Limb (tissue), 2 donors: ENCODE data around the gene CBX4.

Experiments
- DNase-seq, 2 donors: peaks; one replicate each; pipeline ENCODE4 v3.0.0-alpha.2; 2016; ENCODE audit errors: extremely low spot score in 2 of 2

The CBX4 gene

DNA sequence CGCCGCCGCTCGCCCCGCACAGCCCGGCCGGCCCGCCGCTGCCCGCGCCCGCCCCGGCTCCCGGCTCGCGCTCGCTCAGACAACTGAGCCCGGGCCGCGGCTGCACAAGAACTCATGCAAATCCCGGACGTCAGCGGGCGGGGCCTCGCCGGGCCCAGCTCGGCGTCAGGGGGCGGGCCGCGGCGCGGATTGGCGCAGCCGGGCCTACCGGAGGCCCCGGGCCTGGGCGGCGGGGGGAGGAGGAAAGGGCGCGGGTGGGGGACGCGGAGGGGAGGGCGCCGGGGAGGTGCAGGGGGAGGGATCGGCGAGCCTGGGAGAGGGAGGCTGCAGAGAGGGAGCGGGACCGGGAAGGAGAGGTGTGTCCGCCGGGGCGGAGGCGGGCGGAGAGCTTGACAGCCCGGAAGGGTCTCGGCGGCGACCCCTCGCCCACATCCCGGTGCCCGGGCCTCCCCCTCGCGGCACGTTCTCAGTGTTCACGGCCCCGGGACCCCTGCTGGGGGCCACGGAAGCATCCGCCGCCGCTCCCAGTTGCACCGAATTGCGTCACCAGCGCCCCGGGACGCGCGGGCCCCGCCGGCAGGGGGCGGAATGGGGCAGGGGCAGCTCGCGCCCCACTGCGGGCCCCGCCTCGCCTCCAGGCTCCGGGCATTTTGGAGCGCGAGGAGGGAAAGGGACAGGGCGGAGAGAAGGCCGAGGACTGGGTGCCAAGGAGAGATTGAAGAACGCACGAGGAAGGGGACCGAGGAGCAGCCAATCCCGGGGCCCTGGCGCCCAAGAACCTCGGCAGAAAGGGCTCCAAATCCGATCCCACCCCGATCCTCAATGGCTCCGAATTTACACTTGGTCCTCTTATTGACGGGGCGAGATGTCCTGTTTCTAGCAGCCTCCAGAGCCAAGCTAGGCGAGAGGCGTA, at the start of gene CBX4:
Gene CBX4, minus strand, starts transcription at position 85 of the 913 bp plus-strand sequence. CDS start 189 bp downstream, outside the sequence.
- DNase-seq = peak; percentile 89 to 96

- no peak for DNase-seq
Observed at GRCh38 chr17:79888009-79888540, 48.8 kb upstream of the CBX4 start.

DNA sequence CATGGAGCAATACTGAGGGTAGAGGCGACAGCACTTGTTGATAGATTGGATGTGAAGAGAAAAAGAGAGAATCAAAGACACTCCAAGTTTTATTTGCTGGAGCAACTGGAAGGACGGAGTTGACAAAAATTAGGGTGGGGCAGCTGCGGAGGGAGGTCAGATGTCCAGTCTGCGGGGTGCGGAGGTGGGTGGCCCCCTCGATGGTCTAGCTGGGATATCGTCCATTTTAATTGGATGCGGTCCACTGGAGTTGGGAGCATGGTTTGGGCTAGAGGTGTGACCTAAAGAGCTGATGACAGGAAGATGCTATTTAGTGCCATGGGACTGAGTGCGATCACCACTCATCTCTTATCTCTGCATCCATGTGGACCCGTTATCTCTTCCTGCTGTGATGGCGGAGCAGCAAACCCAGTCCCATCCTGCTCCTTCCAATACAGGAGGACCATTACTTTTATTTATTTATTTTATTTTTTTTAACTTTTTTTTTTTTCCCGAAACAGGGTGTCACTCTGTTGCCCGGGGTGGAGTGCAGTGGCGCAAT, 48.3 kb upstream of the CBX4 start:
- DNase-seq = no peak

DNA sequence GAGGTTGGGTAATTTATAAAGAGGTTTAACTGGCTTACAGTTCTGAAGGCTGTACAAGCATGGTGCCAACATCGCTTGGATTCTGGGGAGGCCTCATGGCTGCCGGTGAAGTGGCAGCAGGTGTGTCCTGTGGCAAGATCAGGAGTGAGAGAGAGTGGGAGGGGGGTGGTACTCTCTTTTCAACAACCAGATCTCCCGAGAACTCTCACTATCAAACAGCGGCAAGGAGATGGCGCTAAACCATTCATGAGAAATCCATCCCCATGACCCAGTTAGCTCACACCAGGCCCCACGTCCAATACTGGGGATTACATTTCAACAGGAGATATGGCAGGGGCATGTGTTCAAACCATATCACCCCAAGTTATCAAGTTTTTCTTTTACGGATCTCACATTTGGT, 44.0 kb upstream of the CBX4 start:
- no peak for DNase-seq

DNA sequence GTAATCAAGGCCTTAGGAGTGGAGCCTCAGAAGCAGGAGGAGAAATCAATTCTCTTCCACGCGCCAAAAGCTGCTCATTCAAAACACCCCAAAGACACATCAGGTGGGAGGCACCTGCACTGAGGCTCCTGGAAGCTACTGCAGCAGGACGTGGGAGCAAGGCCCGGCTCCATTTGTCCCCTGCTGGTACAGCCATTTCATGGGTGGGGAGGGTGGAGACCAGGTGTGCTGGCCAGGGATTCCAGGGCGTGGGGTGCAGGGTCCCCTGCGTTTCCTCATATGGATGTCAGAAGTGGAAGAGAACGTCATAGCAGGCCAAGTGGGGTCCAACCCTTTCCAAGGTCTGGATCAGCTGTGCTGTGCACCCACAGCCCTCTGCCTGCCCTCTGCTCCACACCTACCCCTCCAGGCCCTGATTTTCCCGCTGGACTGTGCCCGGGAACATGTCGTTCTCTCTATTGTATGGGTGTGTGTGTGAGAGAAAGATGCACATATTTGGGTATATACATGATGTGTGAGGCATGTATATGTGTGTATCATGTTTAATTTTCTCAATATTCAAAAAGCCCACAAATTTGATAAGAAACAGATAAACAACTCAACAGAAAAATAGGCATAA, 39.2 kb upstream of the CBX4 start:
- DNase-seq = no peak

DNA sequence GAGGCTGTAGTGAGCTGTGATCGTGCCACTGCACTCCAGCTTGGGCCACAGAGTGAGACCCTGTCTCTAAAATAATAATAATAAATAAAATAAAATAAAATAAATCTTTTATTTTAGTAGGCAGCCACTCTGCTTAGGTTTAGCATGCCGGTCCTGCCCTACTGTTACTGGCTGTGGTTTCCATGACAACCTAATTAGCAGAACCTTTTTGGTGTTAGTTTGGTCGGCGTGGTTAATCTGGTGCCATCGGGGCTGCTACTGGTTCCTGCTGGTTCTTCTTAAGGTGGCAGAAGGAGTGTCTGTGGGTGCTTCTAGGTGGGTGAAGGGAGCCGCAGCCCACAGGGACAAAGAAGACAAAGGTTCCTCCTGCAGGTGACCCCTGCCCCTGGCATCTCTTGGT, 37.8 kb upstream of the CBX4 start:
- DNase-seq = no peak

- no peak for DNase-seq
Observed at GRCh38 chr17:79875511-79875910, 36.3 kb upstream of the CBX4 start.

- DNase-seq = no peak
Observed at GRCh38 chr17:79874329-79874981, 35.2 kb upstream of the CBX4 start.

DNA sequence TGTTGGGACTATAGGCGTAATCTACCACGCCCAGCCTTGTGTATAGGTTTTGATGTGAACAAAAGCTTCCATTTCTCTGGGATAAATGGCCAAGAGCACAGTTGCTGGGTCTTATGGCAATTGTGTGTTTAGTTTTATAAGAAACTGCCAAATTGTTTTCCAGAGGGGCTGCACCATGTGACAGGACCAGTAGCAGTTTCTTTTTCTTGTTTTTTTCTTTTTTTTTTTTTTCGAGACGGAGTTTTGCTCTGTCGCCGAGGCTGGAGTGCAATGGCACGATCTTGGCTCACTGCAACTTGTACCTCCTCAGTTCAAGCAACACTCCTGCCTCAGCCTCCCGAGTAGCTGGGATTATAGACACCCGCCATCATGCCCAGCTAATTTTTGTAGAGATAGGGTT, 34.3 kb upstream of the CBX4 start:
- DNase-seq = no peak

DNA sequence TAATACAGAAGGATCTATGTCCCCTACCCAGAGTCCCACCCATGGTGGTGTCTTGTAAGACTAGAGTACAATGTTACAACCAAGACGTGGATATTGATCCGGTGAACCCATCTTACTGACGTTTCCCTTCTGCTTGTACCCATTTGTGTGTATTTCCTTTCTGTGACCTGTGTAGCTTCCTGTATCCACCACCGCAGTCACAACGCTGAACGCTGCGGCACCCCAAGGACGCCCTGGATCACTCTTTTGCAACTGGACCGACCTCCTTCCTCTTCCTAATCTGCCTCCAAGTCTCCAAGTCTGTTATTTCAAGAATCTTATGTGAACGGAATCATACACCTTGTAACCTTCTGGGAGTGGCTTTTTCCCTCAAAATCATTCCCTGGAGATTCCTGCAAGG, 33.5 kb upstream of the CBX4 start:
- no peak for DNase-seq

- DNase-seq = no peak
Observed at GRCh38 chr17:79871131-79871530, 31.9 kb upstream of the CBX4 start.

- no peak for DNase-seq
Observed at GRCh38 chr17:79870540-79870939, 31.3 kb upstream of the CBX4 start.

DNA sequence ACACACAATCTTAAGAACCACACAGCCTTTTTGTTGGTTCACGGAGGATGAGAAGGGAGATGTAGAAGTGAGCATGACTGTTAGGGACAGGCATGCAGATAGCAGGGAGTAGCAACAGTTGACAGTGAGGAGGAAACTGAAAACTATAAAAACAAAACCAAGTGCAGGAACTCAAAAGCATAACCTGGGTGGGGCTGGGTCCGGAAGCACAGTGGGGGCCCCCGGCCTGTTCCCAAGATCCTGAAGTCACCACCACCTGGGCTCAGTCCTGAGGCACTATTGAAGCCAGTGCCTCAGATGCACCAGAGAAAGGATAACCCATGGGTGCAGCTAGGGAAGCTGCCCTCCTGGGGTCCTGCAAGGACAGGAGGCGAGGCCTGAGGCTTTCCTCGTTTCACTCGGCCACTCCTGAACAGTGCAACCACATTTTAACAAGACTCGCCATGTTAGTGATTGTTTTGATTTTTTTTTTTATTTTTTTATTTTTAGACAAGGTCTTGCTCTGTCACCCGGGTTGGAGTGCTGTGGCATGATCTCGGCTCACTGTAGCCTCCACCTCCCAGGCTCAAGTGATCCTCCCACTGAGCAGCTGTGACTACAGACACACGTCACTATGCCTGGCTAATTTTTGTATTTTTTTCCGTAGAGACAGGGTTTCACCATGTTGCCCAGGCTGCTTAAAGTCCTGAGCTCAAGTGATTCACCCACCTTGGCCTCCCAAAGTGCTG, 27.7 kb upstream of the CBX4 start:
- DNase-seq = no peak

DNA sequence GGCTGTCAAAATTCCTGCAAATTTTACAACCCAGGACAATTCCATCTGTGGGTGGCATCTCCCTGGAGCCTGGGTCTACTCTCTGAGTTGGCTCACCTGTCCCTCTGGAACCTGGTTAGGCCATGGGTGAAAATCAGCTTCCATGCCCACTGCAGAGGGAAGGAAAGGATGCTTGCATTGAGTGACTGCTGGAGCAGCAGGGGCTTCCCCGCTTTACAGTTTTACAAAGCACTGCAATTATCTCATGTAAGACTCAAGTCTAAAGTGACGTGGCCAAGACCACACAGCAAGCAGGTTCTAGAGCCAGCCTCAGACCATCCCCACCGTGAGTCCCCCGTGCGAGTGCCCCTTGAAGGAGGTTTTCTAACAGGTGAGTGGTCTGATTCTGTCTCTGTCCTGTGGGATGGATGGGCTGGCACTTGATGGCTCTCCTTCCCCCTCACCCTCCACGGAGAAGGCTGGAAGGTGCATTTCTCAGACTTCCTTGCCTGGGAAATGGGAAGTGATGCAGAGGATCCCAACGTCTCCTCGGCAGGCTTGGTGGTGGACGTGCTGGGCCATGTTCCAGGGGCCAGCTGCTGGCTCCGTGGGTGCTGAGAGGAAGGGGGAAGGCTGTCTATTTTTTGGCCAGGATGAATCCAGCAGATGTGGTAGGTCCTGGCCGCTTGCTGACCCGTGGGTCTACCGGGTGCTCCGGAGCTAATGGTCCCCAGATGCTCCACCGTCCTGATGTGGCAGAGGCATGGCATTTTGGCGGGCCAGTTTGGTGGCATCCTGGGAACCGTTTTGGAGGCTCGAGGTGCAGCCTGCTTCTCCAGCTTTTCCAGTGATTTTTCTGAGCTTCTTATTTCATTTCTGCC, 26.3 kb upstream of the CBX4 start:
- no peak for DNase-seq

DNA sequence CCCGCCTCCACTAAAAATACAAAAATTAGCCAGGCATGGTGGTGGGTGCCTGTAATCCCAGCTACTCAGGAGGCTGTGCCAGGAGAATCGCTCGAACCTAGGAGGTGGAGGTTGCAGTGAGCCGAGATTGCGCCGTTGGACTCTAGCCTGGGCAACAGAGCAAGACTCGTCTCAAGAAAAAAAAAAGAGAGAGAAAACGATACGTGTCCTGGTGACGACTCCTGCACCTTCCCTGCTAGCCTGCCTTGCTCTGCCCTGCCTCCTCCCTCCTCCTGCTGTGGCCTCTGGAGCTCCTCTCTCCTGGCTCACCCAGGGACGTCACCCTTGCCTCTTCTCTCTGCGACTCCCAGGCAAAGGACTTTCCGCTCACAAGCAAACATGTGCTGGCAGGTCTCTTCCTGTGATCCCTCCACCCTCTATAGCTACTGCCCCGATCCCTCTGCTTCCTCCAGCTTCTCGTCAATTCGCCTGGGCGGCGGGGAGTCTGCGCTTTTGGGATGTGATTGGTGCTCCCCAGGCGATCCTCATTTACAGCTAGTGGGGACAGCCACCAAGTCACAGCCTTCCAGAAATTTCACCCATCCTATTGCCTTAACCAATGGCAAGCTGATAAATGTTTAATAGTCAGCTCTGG, 25.5 kb upstream of the CBX4 start:
- DNase-seq = no peak

- no peak for DNase-seq
Observed at GRCh38 chr17:79864147-79864546, 24.9 kb upstream of the CBX4 start.

- DNase-seq = no peak
Observed at GRCh38 chr17:79862771-79863440, 23.7 kb upstream of the CBX4 start.

- DNase-seq = no peak
Observed at GRCh38 chr17:79862238-79862637, 23.0 kb upstream of the CBX4 start.
